H1 (cell line): ENCODE results near the gene C1orf116. TPM values are rescaled to one million over a fixed set of nuclear protein-coding genes. Genes with fewer than 3 reads are reported as not detected.

Experiments
- polyA plus RNA-seq, 7 experiments: library from polyadenylated mRNA; depleted of rRNA in 3 of 7; stranded (reverse) in 5 of 7; unstranded in 2 of 7; fragments of >200 nt in 5 of 7; fragments of 200-250 nt in 2 of 7; gene quantifications; 1 replicate in 5 of 7; 2 replicates in 1 of 7; 4 replicates in 1 of 7; pipeline versions ENCODE4 v1.2.1 to v1.2.3, GENCODE V29; 2011 to 2013; ENCODE audit warnings: missing spikeins in 2 of 7, mixed read lengths in 2 of 7
- total RNA-seq: library from RNA; stranded (reverse); fragmentation: NEBNext Ultra II Directional; extraction: Animal tissue kit (Norgen Biotek cat#: 25700); gene quantifications from 2 replicates; pipeline ENCODE4 v1.2.1, GENCODE V29; 2021

The C1orf116 gene
- total and polyA plus RNA-seq, 2 of the 8 experiments (the other 6 are each of a cell fraction or from before 2014, with no cell fraction given): 2.2 to 3.9 TPM

Other genes starting within 250 kb of the C1orf116 start
- not detected in 2 replicates for gene IL20, start 167.1 kb downstream of the C1orf116 start, total RNA-seq
- gene IL20, start 167.1 kb downstream of the C1orf116 start, polyA plus RNA-seq (2011; rRNA removed): not detected in 2 replicates
- not detected in 2 replicates for gene IL24, start 135.3 kb downstream of the C1orf116 start, total RNA-seq
- gene IL24, start 135.3 kb downstream of the C1orf116 start, polyA plus RNA-seq (2011; rRNA removed): not detected in 2 replicates
- gene FCMR, start 110.8 kb downstream of the C1orf116 start, total RNA-seq: not detected in 2 replicates
- 0.47 and 0.53 TPM in 2 replicates for gene FCMR, start 110.8 kb downstream of the C1orf116 start, polyA plus RNA-seq (2011; rRNA removed)
- gene PIGR, start 86.3 kb downstream of the C1orf116 start, total RNA-seq: not detected in 2 replicates
- not detected in 2 replicates for gene PIGR, start 86.3 kb downstream of the C1orf116 start, polyA plus RNA-seq (2011; rRNA removed)
- gene FCAMR, start 62.3 kb downstream of the C1orf116 start, total RNA-seq: not detected in 2 replicates
- gene FCAMR, start 62.3 kb downstream of the C1orf116 start, polyA plus RNA-seq (2011; rRNA removed): not detected in 2 replicates
- 11.8 TPM in 2 replicates for gene YOD1, start 18.5 kb upstream of the C1orf116 start, total RNA-seq
- gene YOD1, start 18.5 kb upstream of the C1orf116 start, polyA plus RNA-seq (2011; rRNA removed): 1.1 and 1.9 TPM in 2 replicates
- gene PFKFB2, start 20.5 kb upstream of the C1orf116 start, total RNA-seq: 17.8 and 19.1 TPM in 2 replicates
- 5.5 and 6.7 TPM in 2 replicates for gene PFKFB2, start 20.5 kb upstream of the C1orf116 start, polyA plus RNA-seq (2011; rRNA removed)
- not detected in 2 replicates for gene C4BPB, start 56.1 kb upstream of the C1orf116 start, total RNA-seq
- gene C4BPB, start 56.1 kb upstream of the C1orf116 start, polyA plus RNA-seq (2011; rRNA removed): not detected in 2 replicates
- not detected in 2 replicates for gene C4BPA, start 71.5 kb upstream of the C1orf116 start, total RNA-seq
- gene C4BPA, start 71.5 kb upstream of the C1orf116 start, polyA plus RNA-seq (2011; rRNA removed): not detected in 2 replicates